ENCODE data around the gene C22orf15. TPM values are rescaled to one million over a fixed set of nuclear protein-coding genes. Genes with fewer than 3 reads are reported as not detected.

Gene C22orf15
- total RNA-seq, 1 experiment from 2014 or later: 0.81 TPM

DNA sequence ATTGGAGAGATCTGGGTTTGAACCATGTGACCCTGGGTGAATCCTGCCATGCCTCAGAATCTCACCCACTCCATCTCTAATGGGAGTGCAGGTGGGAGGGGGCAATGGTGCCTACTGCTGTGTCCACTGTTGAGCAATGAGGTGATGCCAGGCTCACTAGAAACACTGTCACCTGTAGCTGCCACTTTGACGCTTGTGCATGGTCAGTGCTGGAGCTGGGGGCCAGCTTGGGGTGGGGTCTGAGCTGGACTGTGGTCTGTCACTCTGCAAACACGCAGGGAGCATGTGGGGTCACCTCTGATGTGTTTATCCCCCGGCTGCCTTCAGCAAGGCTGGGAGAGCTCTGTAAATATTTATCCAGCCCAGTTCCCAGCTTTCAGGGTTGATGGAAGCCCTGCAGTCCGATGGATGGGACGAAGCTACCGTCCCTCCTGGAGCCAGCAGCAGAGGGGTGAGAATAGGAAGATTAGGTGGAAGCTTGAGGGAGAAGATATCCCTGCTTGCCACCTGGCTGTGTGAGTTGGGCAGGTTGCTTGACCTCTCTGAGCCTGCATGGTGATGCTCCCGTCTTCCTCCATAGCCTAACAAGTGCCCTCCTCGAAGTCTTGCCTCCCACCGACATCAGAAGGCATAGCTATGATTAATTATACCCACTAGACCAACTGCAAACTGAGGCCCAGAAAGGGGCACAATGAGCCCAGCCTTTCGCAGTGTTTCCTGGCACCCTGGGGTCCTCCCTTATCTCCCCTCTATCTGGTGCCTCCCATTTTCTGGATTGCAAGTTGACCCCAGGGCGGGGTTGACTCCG, 11.5 kb downstream of the C22orf15 start:
- Histone ChIP-seq H3K79me1 (ENCODE audit: insufficient read depth, low read depth, low read length, poor library complexity, severe bottlenecking) (no peaks in the 10 kb centered on the region), H4K20me1 (ENCODE audit: control insufficient read depth, insufficient read depth, insufficient read length) (no peaks in the 10 kb centered on the region), H3K9ac (ENCODE audit: extremely low read depth, insufficient read length, low read length) (no peak overlapping the region), H4K91ac (ENCODE audit: insufficient read length, low read depth, low read length) (no peak overlapping the region), H2BK20ac (ENCODE audit: low read depth, low read length, poor library complexity, severe bottlenecking) (no peak overlapping the region), H2BK5ac (ENCODE audit: insufficient read length, low read length) (no peak overlapping the region), H3K27me3 (ENCODE audit: insufficient read depth, low read length) (peaks cover 12% of the 10 kb centered on the region; the same call in 1 of the 2 replicates), H2BK120ac (ENCODE audit: low read depth, low read length, poor library complexity, severe bottlenecking) (no peak overlapping the region), H3K27ac (ENCODE audit: insufficient read length, low read depth, low read length) (no peak overlapping the region), H3K23me2 (ENCODE audit: insufficient read length, low read depth, low read length, poor library complexity, severe bottlenecking) (peaks cover 6% of the 10 kb centered on the region), H2BK15ac (ENCODE audit: low read depth, low read length) (no peak overlapping the region), H4K8ac (replicated peaks; ENCODE audit: insufficient read length, low read depth, low read length) (no peak overlapping the region), H2AK5ac (ENCODE audit: insufficient read length, low read length) (no peak overlapping the region), H3K9me3 (ENCODE audit: control insufficient read depth, low read depth, low read length) (no peaks in the 10 kb centered on the region), H3K18ac (ENCODE audit: insufficient read length, low read depth, low read length) (no peak overlapping the region), H3T11ph (ENCODE audit: low read length) (no peak overlapping the region), H3K4me1 (ENCODE audit: insufficient read depth, low read length) (no peaks in the 10 kb centered on the region; the same call in 1 of the 2 replicates), H3K56ac (ENCODE audit: insufficient read length, low read depth, low read length) (no peak overlapping the region), H3K4ac (ENCODE audit: low read depth, low read length) (no peak overlapping the region), H3K14ac (ENCODE audit: insufficient read depth, low read length) (no peak overlapping the region), H3K23ac (ENCODE audit: insufficient read length, low read depth, low read length) (no peak overlapping the region), H4K5ac (ENCODE audit: insufficient read length, low read depth, low read length) (no peak overlapping the region), H2BK12ac (ENCODE audit: insufficient read length, low read depth, low read length) (no peak overlapping the region), H3K79me2 (ENCODE audit: insufficient read depth, low read length) (no peaks in the 10 kb centered on the region), H3K4me2 (ENCODE audit: insufficient read depth, insufficient read length, low read length) (no peak overlapping the region), H2AFZ (ENCODE audit: low read length) (no peak overlapping the region)
- peaks cover 54% of the 10 kb centered on the region for H3K27me3 Mint-ChIP-seq (ENCODE audit: low read depth)
- TF ChIP-seq, protein P1, sequence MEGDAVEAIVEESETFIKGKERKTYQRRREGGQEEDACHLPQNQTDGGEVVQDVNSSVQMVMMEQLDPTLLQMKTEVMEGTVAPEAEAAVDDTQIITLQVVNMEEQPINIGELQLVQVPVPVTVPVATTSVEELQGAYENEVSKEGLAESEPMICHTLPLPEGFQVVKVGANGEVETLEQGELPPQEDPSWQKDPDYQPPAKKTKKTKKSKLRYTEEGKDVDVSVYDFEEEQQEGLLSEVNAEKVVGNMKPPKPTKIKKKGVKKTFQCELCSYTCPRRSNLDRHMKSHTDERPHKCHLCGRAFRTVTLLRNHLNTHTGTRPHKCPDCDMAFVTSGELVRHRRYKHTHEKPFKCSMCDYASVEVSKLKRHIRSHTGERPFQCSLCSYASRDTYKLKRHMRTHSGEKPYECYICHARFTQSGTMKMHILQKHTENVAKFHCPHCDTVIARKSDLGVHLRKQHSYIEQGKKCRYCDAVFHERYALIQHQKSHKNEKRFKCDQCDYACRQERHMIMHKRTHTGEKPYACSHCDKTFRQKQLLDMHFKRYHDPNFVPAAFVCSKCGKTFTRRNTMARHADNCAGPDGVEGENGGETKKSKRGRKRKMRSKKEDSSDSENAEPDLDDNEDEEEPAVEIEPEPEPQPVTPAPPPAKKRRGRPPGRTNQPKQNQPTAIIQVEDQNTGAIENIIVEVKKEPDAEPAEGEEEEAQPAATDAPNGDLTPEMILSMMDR (conservative IDR thresholded peaks at IDR 0.05): no peak
- no peaks in the 10 kb centered on the region for H3K9me3 Mint-ChIP-seq
- WGBS (ENCODE audit: extremely low coverage, insufficient read length, low lambda C conversion rate): no CpG with 5 or more reads among the region's 12 CpGs
- H3K27ac Mint-ChIP-seq: peak overlapping the region in 1 of 3 experiments; percentile 18; a peak in 1 of 7 replicates
- no peaks in the 10 kb centered on the region; a peak in 1 of 7 replicates for H3K36me3 Mint-ChIP-seq (ENCODE audit: insufficient read depth in 1 of 3, low read depth in 3 of 3)
- DNase-seq: no peak
- H3K4me1 Mint-ChIP-seq: peaks cover 14 to 32% of the 10 kb centered on the region in 2 experiments
- peak overlapping the region in 1 of 2 experiments; percentile 67; a peak in 2 of 5 replicates for H3K4me3 Mint-ChIP-seq
